HL-60/S4 (cell line): ENCODE measurements around the gene MUC5AC.
"Not testable (repeated sequence)": the region's sequence is repeated elsewhere in the genome, so short reads cannot be mapped to it uniquely, and the experiment has no call there.

Experiments used
- in situ Hi-C: fragments of 300-500 bp; cut with MboI; formaldehyde crosslinking; loops from 2 replicates; pipeline ENCODE4 v1.14.3; 2022; ENCODE audit warnings: low sequenced_read_pairs

Gene MUC5AC

GRCh38 chr11:1231396-1232020 is 73.8 kb downstream of the MUC5AC start:
- in situ Hi-C loops: no loop called here

DNA sequence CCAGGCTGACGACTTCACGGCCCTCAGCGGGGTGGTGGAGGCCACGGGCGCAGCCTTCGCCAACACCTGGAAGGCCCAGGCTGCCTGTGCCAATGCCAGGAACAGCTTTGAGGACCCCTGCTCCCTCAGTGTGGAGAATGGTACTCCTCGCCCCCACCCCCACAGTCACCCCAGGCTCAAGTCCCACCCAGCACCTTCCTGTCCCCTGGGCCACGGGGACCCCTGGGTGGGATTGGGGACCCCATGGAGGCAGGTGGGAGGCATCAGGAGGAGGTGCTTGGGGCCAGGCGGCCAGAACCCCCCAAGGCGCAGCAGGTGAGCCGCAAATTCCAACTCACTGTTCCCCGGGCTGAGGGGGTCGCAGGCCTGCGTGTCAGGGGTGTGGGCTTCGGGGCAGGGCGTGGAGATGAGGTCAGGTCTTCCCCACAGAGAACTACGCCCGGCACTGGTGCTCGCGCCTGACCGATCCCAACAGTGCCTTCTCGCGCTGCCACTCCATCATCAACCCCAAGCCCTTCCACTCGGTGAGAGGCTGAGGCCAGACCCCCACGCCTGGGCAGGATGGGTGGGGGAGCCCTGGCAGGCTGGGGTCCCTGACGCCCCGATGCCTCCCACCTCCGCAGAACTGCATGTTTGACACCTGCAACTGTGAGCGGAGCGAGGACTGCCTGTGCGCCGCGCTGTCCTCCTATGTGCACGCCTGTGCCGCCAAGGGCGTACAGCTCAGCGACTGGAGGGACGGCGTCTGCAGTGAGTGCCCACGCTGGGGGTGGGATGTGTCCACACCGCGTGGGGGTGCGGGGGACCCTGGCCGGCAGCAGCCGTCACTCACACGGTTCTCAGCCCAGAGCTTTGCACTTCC is 74.5 kb downstream of the MUC5AC start:
- in situ Hi-C loops: no loop called here

- in situ Hi-C loops: no loop called here
Measured at GRCh38 chr11:1232883-1233321, 75.1 kb downstream of the MUC5AC start.

GRCh38 chr11:1233351-1234053 is 75.7 kb downstream of the MUC5AC start:
- in situ Hi-C loops: no loop called here

DNA sequence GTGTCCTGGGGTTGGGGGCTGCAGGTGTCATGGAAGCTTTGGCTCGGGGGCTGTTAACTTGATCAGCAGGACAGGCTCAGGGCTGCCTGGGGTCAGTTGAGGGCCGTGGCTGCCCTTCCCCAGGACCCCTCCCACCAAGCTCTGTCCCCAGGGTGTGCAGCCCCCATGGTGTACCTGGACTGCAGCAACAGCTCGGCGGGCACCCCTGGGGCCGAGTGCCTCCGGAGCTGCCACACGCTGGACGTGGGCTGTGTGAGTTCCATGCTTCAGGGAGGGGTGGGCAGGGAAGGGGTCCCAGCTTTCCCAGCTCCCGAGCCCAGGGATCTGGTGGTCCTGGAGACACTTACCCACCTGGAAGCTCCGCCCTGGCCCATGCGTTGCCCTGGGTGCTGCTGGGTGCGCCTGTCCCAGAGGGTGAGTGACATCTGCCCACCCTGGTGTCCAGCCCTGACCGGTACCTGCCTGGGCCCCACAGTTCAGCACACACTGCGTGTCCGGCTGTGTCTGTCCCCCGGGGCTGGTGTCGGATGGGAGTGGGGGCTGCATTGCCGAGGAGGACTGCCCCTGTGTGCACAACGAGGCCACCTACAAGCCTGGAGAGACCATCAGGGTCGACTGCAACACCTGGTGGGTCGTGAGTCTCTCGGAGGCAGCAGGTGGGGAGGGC is 76.4 kb downstream of the MUC5AC start:
- in situ Hi-C loops: no loop called here

DNA sequence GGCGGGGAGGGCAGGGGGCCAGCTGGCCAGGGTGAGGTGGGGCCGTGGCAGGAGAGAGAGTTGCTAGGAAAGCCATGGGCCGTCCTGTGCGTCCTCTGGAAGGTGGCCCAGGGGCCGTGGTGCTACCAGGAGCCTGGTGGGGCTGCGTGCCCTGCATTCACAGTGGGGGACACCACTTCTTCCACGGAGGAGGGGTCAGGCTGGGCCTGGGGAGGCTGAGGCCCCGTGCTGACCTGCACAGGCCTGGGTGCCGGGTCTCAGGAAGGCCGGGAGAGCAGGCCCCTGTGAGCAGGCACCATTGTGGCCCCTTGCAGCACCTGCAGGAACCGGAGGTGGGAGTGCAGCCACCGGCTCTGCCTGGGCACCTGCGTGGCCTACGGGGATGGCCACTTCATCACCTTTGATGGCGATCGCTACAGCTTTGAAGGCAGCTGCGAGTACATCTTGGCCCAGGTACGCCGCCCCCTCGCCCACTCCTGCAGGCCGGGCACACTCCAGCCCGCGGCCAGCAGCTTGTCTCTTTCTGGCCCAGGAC is 77.1 kb downstream of the MUC5AC start:
- in situ Hi-C loops: no loop called here

DNA sequence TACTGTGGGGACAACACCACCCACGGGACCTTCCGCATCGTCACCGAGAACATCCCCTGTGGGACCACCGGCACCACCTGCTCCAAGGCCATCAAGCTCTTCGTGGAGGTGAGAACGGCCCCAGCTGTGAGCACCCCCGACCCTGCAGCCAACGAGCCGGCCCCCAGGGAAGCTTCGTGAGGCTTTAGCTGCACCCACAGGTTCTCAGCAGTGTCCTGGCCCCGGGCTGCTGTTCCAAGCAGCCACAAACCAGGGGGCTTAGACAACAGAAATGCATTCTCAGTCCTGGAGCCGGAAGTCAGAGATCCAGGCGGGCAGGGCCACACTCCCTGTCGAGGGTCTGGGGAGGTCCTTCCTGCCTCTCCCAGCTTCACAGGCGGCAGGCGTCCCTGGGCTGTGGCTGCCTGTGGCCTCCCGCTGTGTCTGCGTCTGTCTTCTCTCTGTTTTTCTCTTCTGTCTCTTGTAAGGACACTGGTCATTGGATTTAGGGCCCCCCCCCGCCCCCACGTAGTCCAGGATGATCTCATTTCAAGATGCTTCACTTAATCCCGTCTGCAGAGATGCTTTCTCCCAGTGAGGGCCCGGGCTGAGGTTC is 77.7 kb downstream of the MUC5AC start:
- in situ Hi-C loops: no loop called here

GRCh38 chr11:1235901-1236315 is 78.2 kb downstream of the MUC5AC start:
- in situ Hi-C loops: no loop called here

- in situ Hi-C loops: no loop called here
Measured at GRCh38 chr11:1236316-1237127, 78.8 kb downstream of the MUC5AC start.

- in situ Hi-C loops: no loop called here
Measured at GRCh38 chr11:1237128-1237580, 79.4 kb downstream of the MUC5AC start.

DNA sequence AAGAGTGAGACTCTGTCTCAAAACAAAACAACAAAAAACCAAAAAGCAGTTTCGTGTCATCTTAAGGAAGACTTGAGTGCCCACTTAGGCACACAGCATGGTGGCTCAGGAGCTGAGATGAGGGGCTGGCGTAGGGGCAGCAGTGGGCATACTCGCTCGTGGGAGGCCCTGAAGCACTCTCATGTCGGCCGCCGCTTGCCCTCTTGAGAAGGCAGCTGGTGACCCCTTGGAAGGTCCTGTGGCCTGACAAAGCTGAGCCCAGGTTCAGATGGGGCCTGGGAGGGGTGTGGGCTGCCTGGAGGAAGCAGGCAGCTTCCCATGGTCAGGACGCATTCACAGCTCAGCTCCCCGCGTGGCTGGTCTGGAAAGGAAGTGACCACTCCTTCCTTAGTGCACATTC is 80.1 kb downstream of the MUC5AC start:
- in situ Hi-C loops: no loop called here

DNA sequence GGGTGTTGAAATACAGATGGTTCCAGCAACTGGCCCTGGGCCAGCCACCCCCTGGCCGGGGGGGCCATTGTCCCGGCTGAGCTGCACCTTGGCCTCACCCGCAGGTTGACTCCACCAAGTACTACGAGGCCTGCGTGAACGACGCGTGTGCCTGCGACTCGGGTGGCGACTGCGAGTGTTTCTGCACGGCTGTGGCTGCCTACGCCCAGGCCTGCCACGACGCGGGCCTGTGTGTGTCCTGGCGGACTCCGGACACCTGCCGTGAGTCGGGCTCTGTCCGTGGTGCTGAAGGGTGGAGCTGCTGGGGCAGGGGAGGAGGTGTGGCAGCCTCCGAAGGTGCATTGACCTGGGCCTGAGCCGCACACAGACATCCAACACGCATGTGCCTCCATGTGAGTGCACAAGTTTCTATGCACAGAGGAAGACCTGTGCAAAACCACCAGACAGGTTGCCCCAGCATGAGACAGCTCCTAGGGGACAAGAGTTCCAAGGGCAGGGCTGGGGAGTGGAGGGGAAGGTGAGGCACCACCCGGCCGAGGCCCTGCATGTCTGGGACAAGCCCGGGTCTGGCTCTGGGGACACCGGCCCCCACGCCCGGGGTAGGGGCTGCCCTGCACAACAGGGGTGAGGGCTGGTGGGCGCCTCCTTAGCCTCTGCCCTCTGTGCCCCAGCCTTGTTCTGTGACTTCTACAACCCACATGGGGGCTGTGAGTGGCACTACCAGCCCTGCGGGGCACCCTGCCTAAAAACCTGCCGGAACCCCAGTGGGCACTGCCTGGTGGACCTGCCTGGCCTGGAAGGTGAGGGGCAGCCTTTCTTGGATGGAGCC is 81.2 kb downstream of the MUC5AC start:
- in situ Hi-C loops: no loop called here

DNA sequence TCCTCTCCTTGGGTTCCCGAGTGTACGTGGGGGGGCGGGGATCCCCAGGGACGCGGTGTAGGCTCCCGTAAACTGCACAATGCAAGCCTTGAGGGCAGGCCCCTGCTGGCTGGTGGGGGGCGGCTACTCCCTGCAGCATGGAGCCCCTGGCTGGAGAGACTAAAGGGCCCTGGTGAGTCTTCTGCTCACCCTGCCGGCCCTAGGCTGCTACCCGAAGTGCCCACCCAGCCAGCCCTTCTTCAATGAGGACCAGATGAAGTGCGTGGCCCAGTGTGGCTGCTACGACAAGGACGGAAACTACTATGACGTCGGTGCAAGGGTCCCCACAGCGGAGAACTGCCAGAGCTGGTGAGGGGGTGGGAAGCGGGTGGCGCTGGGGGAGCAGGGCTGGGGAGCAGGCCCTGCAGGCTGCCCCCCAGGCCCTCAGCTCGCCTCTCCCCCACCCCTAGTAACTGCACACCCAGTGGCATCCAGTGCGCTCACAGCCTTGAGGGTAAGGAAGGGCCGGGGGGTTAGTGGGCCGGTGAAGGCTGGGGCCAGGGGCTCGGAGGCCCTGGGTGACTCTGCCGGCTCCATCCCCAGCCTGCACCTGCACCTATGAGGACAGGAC is 81.9 kb downstream of the MUC5AC start:
- in situ Hi-C loops: no loop called here

DNA sequence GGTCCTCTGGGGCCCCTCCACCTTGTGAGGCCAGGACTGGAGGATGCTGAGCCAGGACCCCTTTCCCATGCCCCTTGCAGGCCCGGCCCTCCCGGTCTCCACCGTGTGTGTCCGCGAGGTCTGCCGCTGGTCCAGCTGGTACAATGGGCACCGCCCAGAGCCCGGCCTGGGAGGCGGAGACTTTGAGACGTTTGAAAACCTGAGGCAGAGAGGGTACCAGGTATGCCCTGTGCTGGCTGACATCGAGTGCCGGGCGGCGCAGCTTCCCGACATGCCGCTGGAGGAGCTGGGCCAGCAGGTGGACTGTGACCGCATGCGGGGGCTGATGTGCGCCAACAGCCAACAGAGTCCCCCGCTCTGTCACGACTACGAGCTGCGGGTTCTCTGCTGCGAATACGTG is 83.0 kb downstream of the MUC5AC start:
- in situ Hi-C loops: no loop called here

DNA sequence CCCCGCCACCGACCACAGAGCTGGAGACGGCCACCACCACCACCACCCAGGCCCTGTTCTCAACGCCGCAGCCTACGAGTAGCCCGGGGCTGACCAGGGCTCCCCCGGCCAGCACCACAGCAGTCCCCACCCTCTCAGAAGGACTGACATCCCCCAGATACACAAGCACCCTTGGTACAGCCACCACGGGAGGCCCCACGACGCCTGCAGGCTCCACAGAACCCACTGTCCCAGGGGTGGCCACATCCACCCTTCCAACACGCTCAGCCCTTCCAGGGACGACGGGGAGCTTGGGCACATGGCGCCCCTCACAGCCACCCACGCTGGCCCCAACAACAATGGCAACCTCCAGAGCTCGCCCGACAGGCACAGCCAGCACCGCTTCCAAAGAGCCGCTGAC is 84.0 kb downstream of the MUC5AC start:
- in situ Hi-C loops: no loop called here

DNA sequence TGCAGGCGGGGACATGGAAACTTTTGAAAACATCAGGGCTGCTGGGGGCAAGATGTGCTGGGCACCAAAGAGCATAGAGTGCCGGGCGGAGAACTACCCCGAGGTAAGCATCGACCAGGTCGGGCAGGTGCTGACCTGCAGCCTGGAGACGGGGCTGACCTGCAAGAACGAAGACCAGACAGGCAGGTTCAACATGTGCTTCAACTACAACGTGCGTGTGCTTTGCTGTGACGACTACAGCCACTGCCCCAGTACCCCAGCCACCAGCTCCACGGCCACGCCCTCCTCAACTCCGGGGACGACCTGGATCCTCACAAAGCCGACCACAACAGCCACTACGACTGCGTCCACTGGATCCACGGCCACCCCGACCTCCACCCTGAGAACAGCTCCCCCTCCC is 84.5 kb downstream of the MUC5AC start:
- in situ Hi-C loops: no loop called here

GRCh38 chr11:1242751-1243150 is 85.0 kb downstream of the MUC5AC start:
- in situ Hi-C loops: not testable (repeated sequence)

DNA sequence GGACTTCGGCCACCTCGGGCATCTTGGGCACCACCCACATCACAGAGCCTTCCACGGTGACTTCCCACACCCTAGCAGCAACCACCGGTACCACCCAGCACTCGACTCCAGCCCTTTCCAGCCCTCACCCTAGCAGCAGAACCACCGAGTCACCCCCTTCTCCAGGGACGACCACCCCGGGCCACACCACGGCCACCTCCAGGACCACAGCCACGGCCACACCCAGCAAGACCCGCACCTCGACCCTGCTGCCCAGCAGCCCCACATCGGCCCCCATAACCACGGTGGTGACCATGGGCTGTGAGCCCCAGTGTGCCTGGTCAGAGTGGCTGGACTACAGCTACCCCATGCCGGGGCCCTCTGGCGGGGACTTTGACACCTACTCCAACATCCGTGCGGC is 85.8 kb downstream of the MUC5AC start:
- in situ Hi-C loops: not testable (repeated sequence)
